IMR-90 (cell line): ENCODE measurements around the gene ZSWIM3.

ENCODE experiments used
- POLR2A ChIP-seq: IDR thresholded peaks from 2 replicates; pipeline ENCODE4 v1.6.1; 2012; ENCODE audit warnings: mild to moderate bottlenecking, low read depth, low read length
- TF ChIP-seq, protein P1 (sequence below): conservative IDR thresholded peaks from 2 replicates; pipeline ENCODE4 v1.5.1; 2012; ENCODE audit warnings: mild to moderate bottlenecking, low read depth, low read length, improper control_type of control experiment

GRCh38 chr20:45835329-45835765 lies 22.1 kb upstream of the ZSWIM3 start:
- TF ChIP-seq, protein P1, sequence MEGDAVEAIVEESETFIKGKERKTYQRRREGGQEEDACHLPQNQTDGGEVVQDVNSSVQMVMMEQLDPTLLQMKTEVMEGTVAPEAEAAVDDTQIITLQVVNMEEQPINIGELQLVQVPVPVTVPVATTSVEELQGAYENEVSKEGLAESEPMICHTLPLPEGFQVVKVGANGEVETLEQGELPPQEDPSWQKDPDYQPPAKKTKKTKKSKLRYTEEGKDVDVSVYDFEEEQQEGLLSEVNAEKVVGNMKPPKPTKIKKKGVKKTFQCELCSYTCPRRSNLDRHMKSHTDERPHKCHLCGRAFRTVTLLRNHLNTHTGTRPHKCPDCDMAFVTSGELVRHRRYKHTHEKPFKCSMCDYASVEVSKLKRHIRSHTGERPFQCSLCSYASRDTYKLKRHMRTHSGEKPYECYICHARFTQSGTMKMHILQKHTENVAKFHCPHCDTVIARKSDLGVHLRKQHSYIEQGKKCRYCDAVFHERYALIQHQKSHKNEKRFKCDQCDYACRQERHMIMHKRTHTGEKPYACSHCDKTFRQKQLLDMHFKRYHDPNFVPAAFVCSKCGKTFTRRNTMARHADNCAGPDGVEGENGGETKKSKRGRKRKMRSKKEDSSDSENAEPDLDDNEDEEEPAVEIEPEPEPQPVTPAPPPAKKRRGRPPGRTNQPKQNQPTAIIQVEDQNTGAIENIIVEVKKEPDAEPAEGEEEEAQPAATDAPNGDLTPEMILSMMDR: no peak
- no peak for TF ChIP-seq POLR2A
